Measurements from ENCODE around the gene MMP14.
"Not testable (repeated sequence)": the region's sequence is repeated elsewhere in the genome, so short reads cannot be mapped to it uniquely, and the experiment has no call there.

Gene MMP14

DNA sequence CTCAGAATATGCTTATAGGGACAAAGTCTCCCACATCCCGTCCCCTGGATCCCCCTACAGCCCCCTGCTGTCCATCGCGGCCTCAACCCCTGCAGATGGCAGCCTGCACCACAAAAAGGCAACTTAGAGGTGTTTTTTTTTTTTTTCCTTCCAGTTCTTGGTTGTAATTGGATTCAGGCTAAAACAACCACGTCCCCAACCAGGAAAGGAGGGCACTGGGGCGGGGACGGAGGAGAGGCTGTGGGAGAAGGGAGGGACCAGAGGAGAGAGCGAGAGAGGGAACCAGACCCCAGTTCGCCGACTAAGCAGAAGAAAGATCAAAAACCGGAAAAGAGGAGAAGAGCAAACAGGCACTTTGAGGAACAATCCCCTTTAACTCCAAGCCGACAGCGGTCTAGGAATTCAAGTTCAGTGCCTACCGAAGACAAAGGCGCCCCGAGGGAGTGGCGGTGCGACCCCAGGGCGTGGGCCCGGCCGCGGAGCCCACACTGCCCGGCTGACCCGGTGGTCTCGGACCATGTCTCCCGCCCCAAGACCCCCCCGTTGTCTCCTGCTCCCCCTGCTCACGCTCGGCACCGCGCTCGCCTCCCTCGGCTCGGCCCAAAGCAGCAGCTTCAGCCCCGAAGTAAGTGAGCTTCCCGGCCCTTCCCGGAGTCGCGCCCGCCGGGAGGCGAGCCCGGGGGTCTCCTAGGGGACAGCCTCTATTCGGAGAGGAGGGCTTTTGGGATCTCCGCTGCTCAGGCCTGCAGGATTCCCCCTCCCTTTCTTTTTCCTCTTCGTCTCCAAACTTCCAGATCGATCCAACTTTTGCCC is at the start of gene MMP14:
Gene MMP14, plus strand, starts transcription at position 285 of the 813 bp plus-strand sequence. Its CDS starts 233 bp downstream, at position 518.
- DNase-seq = no peak

DNA sequence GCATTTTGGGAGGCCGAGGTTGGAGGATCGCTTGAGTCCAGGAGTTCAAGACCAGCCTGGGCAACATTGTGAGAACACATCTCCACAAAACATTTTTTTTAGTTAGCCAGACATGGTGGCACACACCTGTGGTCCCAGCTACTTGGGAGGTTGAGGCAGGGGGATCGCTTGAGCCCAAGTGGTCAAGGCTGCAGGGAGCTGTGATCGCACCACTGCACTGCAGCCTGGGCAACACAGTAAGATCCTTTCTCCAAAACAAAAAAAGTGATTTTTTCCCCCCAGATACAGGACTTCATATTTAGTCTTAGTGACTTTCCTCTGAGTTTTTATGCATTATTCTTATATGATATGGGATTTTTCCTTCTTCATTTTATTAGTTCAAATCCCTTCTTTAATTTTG is 49.7 kb upstream of the MMP14 start:
- DNase-seq = no peak

DNA sequence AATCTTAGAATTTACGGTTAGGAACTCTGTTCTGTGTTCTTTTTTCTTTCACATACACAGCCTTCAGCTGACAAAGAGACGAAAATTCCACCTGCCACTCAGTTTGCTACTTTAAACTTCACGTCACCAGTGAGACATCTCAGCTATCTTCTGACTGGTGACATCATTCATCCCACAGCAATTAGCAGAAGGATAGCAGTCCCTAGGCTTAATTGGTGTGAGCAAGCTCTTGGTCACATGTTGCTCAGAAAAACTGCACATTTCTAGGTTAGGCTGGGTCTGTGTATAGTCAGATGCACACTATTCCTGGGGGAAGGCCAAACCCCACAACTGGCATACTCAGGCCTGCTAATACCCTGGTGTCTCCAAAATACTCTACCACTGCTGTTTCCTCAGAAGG is 45.1 kb upstream of the MMP14 start:
- DNase-seq = no peak

DNA sequence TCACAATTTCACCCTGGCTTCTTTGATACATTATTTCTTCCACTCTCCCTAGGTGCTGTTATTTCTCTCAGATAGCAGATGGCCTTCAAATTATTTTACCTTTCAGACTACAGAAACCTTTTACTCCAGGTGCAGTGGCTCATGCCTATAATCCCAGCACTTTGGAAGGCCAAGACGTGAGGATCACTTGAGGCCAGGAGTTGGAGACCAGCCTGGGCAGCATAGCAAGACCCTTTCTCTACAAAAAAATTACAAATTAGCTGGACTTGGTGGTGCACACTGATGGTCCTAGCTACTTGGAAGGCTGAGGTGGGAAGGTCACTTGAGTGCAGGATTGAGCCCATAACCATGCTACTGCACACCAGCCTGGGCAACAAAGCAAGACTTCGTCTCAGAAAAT is 44.2 kb upstream of the MMP14 start:
- DNase-seq = no peak

DNA sequence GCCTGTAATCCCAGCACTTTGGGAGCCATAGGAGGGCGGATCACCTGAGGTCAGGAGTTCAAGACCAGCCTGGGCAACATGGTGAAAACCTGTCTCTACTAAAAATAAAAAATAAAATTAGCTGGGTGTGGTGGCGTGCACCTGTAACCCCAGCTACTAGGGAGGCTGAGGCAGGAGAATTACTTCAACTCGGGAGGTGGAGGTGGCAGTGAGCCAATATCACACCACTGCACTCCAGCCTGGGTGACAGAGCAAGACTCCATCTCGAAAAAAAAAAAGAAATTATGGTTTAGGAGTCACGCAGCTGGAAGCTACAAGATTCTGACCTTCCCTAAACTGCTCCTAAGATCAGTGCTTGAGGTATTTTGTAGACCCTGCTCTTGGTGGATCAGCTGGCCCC is 42.8 kb upstream of the MMP14 start:
- DNase-seq = not testable (repeated sequence)

DNA sequence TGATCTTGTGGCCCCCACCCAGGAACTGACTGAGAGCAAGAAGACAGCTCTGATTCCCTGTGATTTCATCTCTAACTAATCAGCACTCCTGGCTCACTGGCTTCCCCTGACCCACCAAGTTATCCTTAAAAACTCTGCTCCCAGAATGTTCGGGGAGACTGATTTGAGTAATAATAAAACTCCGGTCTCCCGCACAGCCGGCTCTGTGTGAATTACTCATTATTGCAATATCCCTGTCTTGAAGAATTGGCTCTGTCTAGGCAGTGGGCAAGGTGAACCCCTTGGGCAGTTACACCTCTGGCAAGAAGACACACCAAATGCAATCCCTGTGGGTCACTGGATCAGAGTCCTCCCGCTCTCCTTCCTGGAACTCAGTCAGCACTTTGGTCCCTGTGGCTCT is 42.4 kb upstream of the MMP14 start:
- DNase-seq = no peak

DNA sequence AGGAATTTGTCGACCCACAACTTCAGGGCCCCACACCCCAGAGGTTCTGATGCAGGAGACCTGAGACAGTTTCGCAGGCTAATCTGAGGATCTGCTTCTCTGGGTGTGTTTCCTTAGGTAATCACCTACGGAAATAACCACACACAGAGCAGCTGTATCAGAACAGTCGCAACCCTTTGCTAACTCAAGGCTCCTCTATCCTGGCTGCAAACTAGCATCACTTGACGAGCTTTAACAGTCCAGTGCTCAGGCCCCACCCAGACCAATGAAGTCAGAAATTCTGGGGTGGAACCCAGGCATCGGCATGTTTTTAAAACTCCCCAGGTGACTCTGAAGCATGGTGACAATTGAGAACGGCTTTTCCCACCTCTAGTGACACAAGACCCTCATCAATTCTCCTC is 41.8 kb upstream of the MMP14 start:
- DNase-seq = no peak

DNA sequence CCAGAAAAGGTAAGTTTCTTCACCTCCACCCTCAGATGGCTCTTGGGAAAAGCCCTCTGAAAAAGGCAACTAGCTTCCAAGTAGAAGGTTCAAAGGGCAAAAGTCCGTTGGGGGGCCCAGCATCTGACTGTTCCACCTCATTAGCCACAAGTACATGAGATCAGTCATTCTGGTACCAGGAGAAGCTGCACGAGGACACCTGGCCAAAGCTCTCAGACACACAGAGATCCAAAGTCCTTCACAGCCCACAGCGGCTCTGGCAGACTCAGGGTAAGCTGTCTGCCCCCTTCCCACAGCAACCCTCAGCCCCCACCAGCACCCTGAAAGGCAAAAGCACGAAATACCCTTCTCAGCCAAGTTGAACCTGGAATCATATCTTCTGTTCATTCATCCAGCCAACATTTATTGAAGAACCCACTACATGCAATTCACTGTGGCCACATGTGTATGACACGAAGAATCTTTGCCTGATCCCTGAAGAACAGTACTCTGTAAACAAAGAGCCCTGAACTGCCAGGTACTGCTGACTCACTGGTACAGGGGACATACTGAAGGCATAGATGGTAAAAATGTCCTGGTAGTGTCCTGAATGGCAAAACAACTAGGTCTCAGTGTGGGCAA is 40.2 kb upstream of the MMP14 start:
- DNase-seq = no peak

DNA sequence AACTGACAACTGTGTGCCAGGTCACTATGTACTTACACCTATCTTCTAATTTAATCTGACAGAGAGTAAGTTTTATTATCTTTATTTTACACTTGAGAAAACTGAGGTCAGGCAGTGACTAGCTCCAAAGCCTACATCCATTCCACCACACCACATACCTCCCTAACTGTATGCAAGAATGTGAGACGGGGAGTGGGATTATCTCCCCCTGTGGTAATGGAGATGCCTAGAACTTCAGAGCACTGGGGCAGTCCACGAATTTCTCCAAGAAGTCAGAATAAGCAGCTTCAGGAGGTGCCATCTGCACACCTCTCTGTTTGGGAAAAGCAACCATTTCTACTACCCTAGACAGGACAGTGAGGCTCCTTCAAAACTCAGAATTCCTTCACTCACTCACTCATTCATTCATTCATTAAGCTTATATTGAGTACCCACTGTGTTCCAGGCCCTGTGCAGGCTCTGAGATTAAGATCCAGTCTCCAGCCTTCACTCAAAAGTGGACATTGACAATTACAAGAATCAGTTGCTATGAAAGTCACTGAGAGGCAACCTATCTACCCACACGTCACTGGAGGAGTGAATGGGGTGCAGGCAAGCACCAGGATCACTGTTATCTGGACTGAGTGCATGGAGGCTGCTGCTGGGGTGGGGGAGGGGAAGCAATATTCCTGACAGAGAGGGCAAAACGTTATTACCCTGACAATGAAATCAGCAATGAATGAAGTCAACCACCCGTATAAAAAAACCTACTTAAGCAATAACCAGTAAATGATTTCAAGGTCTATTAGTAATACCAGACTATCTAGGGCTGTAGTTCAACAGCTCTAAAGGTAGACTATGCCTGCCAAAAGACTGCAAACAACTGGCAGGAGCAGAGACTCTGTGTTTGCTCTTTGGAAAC is 39.1 kb upstream of the MMP14 start:
- no peak for DNase-seq

DNA sequence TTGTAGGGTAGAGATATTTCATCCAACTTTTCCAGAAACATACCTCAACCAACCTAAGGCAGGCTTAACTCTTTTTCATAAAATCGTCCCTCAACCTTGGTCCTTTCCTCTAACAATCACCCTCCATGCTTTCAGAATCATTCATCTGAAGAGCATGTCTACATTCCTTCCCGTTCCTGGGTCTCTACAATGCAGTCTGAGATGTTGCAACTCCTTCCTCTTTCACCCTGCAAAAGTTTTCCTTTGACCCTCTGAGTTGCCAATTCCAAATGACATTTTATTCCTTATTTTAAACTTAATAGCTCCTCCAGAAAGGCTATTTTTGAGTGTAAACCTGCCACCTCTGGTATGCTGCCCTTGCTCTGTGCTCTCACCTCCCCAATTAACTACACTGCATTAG is 37.9 kb upstream of the MMP14 start:
- no peak for DNase-seq

DNA sequence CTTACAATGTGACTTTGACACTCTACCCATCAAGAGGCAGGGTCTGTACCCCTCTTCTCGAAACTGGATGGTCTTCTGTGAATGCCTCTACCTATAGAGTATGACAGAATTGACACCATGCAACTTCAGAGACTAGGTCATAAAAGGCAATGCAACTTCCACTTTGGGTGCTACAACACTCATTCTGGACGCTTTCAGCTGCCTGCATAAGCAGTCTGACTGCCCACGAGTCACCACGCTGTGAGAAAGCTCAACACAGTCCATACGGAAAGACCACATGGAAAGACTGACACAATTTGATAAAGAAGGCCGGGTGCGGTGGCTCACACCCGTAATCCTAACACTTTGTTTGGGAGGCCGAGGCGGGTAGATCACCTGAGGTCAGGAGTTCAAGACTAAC is 36.0 kb upstream of the MMP14 start:
- no peak for DNase-seq

DNA sequence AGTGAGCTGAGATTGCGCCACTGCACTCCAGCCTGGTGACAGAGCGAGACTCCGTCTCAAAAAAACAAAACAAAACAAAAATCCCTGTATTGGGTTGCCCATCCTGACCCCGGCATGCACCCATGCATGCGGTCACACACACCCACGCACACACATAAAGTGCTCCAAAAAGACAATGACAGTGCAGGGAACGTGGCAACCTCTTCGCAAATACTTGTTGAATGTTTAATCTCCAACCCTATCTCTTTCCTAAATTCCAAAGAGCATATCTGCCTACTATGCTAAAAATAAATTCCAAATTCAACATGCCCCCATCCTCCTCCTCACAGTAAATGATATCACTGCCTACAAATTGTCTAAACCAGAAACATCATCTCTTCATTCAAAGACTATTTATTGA is 34.7 kb upstream of the MMP14 start:
- no peak for DNase-seq

DNA sequence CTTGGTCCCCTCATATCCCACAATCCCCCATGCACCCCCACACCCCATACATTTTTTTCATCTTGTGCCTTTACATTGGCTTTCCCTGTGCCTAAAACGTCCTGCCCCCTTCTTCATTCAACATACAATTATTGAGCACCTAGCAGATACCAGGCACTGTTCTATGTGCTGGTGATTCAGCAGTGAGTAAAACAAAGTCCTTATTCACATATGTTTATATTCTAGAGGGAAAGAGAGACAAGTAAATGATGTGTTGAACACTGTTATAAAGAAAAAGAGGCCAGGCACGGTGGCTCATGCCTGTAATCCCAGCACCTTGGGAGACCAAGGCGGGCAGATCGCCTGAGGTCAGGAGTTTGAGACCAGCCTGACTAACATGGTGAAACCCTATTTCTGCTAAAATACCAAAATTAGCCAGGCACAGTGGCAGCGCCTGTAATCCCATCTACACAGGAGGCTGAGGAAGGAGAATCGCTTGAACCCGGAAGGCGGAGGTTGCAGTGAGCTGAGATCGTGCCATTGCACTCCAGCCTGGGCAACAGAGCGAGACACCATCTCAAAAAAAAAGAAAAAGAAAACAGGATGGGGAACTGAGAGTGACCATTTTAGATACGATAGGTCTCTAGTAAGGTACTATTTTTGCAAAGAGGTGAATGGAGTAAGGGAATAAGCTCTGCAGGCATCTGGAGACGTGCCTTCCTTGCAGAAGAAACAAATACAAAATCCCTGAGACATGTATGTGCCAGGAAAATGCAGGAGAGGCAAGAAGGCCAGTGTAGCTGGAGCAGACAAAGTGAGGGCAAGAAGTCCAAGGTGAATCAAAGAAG is 33.3 kb upstream of the MMP14 start:
- DNase-seq = no peak

DNA sequence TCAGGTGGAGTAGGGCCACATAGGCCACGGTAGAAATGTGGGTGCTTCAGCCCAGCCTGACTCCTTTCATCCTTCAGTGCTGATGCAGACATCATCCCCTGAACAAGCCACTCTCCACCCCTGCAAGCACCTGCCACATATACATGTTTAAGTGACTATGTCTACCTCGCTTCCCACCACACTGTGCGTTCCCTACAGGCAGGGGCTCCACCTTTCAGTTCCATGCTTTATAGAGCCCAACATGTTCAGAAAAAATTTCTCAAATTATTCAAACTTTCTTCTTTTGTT is 32.8 kb upstream of the MMP14 start:
- no peak for DNase-seq

DNA sequence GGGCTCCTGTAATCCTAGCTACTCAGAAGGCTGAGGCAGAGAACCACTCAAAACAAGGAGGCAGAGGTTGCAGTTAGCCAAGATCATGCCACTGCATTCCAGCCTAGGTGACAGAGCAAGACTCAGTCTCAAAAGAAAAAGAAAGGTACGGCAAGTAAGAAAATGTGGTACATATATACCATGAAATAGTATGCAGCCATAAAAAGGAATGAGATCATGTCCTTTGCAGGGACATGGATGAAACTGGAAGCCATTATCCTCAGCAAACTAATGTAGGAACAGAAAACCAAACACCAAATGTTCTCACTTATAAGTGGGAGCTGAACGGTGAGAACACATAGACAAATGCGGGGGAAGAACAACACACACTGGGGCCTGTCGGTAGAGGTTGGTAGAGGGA is 31.1 kb upstream of the MMP14 start:
- DNase-seq = not testable (repeated sequence)

DNA sequence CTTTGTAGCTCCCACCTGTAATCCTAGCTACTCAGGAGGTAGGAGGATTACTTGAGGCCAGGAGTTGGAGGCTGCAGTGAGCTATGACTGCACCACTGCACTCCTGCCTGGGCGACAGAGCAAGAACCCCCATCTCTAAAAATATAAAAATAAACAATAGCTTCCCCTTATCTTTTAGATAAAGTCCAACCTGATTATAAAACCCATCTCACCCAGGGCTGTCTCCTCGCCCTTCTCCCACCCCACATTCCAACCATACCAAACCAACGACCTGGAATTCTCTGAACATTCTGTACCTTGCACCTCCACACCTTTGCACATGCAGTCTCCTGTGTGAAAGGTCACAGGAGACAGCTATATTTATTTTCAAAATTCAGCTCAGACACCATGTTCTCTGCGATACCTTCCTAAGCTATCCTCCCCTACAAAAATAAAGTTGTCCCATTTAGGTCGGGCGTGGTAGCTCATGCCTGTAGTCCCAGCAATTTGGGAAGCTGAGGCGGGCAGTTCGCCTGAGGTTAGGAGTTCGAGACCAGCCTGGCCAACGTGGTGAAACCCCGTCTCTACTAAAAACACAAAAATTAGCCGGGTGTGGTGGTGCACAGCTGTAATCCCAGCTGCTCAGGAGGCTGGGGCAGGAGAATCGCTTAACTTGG is 28.8 kb upstream of the MMP14 start:
- no peak for DNase-seq

DNA sequence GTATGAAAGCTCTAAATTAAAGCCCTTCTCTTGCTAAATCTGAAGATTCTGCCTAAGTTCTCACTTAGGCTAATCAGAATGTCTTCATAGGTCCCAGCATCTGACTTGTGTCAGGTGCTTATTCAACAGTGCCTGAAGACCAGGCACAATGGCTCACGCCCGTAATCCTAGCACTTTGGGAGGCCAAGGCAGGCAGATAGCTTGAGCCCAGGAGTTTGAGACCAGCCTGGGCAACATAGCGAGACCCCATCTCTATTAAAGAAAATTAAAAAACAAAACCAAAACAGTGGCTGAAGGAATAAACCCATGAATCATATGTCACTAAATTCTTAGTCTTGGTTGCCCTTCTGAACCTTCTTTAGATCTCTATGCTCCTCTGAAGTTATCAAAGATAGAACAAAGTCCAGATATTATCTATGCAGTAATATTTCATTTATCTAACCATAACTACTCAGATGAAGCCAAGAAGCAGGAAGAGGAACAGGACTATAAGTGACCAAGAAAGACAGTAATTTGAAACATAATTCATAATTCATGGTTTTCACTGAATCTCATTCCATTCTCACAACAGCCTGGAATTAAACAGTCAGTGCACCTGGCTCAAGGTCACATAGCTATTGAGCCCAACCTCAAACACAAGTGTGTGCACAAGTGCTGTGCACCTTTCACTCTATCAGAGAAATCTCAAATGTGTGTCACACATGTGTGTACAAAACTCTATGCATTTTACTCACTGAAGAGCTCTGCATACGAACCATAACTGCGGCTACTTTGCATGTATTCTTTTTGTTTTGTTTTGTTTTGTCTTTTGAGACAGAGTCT is 27.8 kb upstream of the MMP14 start:
- no peak for DNase-seq

DNA sequence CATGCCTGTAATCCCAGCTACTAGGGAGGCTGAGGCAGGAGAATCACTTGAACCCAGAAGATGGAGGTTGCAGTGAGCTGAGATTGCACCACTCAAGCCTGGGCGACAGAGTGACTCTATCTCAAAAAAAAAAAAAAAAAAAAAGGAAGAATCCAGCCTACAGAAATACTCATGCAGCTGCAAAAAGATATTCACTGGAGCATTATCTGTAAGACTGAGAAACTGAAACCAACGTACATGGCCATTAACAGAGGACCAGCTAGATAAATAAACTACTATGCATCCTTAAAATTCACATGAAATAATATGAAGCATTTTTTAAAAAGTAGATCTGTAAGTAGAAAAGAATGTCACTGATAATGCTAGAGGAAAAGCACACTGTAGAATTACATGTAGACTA is 24.7 kb upstream of the MMP14 start:
- no peak for DNase-seq

DNA sequence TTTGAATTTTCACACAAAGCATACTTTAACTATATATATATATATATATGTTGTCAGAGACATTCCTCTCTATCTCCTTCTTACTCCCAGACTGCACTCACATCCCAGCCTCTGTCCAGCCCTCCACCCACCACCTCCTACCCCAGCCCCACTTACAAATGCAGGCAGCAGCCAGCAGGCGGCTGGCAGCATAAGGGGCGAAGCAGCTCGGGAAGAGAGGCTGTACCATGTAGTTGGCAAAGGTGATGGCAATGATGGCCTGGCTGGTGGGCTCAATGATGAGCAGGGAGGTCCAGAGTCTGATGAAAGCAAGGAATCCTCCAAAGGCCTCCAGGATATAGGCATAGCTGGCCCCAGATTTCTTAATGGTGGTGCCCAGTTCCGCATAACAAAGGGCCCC is 23.6 kb upstream of the MMP14 start:
- DNase-seq = no peak

DNA sequence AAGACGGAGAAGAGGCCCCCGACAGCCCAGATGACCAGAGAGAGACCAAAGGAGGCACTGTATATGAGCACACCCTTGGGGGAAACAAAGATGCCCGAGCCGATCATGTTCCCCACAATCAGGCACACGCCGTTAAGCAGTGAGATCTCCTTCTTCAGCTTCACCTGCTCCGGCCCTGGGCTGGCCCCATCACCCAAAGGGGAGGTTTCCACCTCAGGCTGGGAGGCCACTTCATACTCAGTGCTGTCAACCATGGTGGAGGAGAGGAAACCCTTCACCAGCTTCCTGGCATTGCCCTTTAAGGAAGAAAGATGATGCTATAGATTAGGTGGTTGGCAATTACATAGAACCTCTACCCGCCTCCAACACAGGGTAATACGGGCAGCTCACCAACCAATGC is 23.2 kb upstream of the MMP14 start:
- DNase-seq = no peak

DNA sequence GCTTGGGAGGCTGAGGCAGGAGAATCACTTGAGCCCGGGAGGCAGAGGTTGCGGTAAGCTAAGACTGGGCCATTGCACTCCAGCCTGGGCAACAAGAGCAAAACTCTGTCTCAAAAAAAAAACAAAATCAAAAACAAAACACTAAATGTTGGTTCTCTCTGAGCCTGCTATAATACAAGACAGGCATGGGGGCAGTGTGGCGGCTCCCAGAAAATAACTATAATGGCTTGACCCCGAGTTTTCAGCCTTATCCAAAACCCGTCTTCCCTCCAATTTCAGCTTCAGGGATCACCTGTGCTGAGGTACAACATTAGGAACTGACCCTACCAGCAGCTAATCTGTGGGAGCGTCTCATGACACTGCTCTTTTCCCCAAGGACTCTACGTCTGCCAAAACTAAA is 22.0 kb upstream of the MMP14 start:
- DNase-seq = no peak

All from SIG-M5 (cell line).